ENCODE data around the gene NUB1. TPM values are rescaled to one million over a fixed set of nuclear protein-coding genes. Genes with fewer than 3 reads are reported as not detected.

Gene NUB1
- total RNA-seq, 6 donors from 2014 or later: 37.0 to 80.0 (median 50.0) TPM

GRCh38 chr7:151306374-151306773, 35.2 kb upstream of the NUB1 start:
- Histone ChIP-seq H3K36me3 (no peaks in the 10 kb centered on the region), H3K27me3 (peaks cover 0 to 9% (median 3%) of the 10 kb centered on the region in 4 donors), H3K9me3 (peaks cover 0 to 3% (median 1%) of the 10 kb centered on the region in 4 donors), H3K4me3 (no peak overlapping the region), H3K4me1 (peaks cover 8 to 19% (median 12%) of the 10 kb centered on the region in 4 donors), H3K27ac (no peak overlapping the region)
- ATAC-seq (ENCODE audit: low FRiP score in 2 of 2): no peak
- DNase-seq: no peak
- no peak for TF ChIP-seq POLR2AphosphoS5 (IDR thresholded peaks at IDR 0.05)
- TF ChIP-seq CTCF (IDR thresholded peaks at IDR 0.05): no peak
- TF ChIP-seq POLR2A (IDR thresholded peaks at IDR 0.05): no peak
- no peak for TF ChIP-seq EP300 (IDR thresholded peaks at IDR 0.05)
- WGBS, 2 donors: 72 to 88% methylated on average over 8 of the region's 8 CpGs

GRCh38 chr7:151306860-151307259, 34.8 kb upstream of the NUB1 start:
- ATAC-seq (ENCODE audit: low FRiP score in 2 of 2) (no peak), DNase-seq (no peak)
- H3K27me3 ChIP-seq: peaks cover 0 to 9% (median 3%) of the 10 kb centered on the region in 4 donors
- 76% methylated on average over 2 to 3 of the region's 3 CpGs for WGBS, 2 donors
- peaks cover 8 to 19% (median 12%) of the 10 kb centered on the region in 4 donors for H3K4me1 ChIP-seq
- TF ChIP-seq POLR2A (IDR thresholded peaks at IDR 0.05) (no peak), EP300 (IDR thresholded peaks at IDR 0.05) (no peak), CTCF (IDR thresholded peaks at IDR 0.05) (no peak), POLR2AphosphoS5 (IDR thresholded peaks at IDR 0.05) (no peak)
- peaks cover 0 to 6% (median 3%) of the 10 kb centered on the region in 4 donors for H3K9me3 ChIP-seq
- no peaks in the 10 kb centered on the region for H3K36me3 ChIP-seq
- H3K27ac ChIP-seq: no peak overlapping the region
- no peak overlapping the region for H3K4me3 ChIP-seq

GRCh38 chr7:151307536-151307935, 34.1 kb upstream of the NUB1 start:
- DNase-seq: peak in 1 of 2 donors; percentile 17
- Histone ChIP-seq H3K4me1 (peaks cover 8 to 19% (median 12%) of the 10 kb centered on the region in 4 donors), H3K27me3 (peaks cover 0 to 9% (median 3%) of the 10 kb centered on the region in 4 donors), H3K4me3 (no peak overlapping the region), H3K36me3 (no peaks in the 10 kb centered on the region), H3K27ac (no peak overlapping the region), H3K9me3 (peaks cover 0 to 6% (median 3%) of the 10 kb centered on the region in 4 donors)
- TF ChIP-seq POLR2AphosphoS5 (IDR thresholded peaks at IDR 0.05) (no peak), CTCF (IDR thresholded peaks at IDR 0.05) (no peak), EP300 (IDR thresholded peaks at IDR 0.05) (no peak), POLR2A (IDR thresholded peaks at IDR 0.05) (no peak)
- whole genome bisulfite sequencing, 2 donors: 86 to 91% methylated on average over 6 to 7 of the region's 7 CpGs
- ATAC-seq (ENCODE audit: low FRiP score in 2 of 2): no peak

GRCh38 chr7:151308256-151308655, 33.4 kb upstream of the NUB1 start:
- Histone ChIP-seq H3K36me3 (no peaks in the 10 kb centered on the region), H3K4me1 (peaks cover 6 to 16% (median 10%) of the 10 kb centered on the region in 4 donors), H3K4me3 (no peak overlapping the region), H3K27ac (no peak overlapping the region), H3K9me3 (peaks cover 0 to 6% (median 3%) of the 10 kb centered on the region in 4 donors), H3K27me3 (peaks cover 0 to 9% (median 3%) of the 10 kb centered on the region in 4 donors)
- TF ChIP-seq CTCF (IDR thresholded peaks at IDR 0.05) (no peak), POLR2AphosphoS5 (IDR thresholded peaks at IDR 0.05) (no peak), EP300 (IDR thresholded peaks at IDR 0.05) (no peak), POLR2A (IDR thresholded peaks at IDR 0.05) (no peak)
- ATAC-seq (ENCODE audit: low FRiP score in 2 of 2) (no peak), DNase-seq (peak in 1 of 2 donors; percentile 25)
- WGBS, 2 donors: 88 to 100% methylated on average over 1 to 6 of the region's 6 CpGs

- Histone ChIP-seq H3K9me3 (peaks cover 0 to 6% (median 3%) of the 10 kb centered on the region in 4 donors), H3K4me1 (peaks cover under 1 to 11% (median 5%) of the 10 kb centered on the region in 4 donors), H3K4me3 (no peak overlapping the region), H3K36me3 (no peaks in the 10 kb centered on the region), H3K27ac (no peak overlapping the region), H3K27me3 (peaks cover 0 to 5% (median 2%) of the 10 kb centered on the region in 4 donors)
- no peak for DNase-seq
- ATAC-seq (ENCODE audit: low FRiP score in 2 of 2): no peak
- TF ChIP-seq POLR2A (IDR thresholded peaks at IDR 0.05): no peak
- TF ChIP-seq POLR2AphosphoS5 (IDR thresholded peaks at IDR 0.05): no peak
- TF ChIP-seq EP300 (IDR thresholded peaks at IDR 0.05): no peak
- TF ChIP-seq CTCF (IDR thresholded peaks at IDR 0.05): no peak
- 70 to 84% methylated on average over 8 of the region's 8 CpGs for WGBS, 2 donors
Observed at GRCh38 chr7:151308791-151309190, 32.8 kb upstream of the NUB1 start.
